ENCODE data around the gene RAB39A.
A peak's percentile ranks its signal among the peaks of the same experiment; 100 is the strongest.
"Not testable (repeated sequence)": the region's sequence is repeated elsewhere in the genome, so short reads cannot be mapped to it uniquely, and the experiment has no call there.

The RAB39A gene, protein sequence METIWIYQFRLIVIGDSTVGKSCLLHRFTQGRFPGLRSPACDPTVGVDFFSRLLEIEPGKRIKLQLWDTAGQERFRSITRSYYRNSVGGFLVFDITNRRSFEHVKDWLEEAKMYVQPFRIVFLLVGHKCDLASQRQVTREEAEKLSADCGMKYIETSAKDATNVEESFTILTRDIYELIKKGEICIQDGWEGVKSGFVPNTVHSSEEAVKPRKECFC

DNA sequence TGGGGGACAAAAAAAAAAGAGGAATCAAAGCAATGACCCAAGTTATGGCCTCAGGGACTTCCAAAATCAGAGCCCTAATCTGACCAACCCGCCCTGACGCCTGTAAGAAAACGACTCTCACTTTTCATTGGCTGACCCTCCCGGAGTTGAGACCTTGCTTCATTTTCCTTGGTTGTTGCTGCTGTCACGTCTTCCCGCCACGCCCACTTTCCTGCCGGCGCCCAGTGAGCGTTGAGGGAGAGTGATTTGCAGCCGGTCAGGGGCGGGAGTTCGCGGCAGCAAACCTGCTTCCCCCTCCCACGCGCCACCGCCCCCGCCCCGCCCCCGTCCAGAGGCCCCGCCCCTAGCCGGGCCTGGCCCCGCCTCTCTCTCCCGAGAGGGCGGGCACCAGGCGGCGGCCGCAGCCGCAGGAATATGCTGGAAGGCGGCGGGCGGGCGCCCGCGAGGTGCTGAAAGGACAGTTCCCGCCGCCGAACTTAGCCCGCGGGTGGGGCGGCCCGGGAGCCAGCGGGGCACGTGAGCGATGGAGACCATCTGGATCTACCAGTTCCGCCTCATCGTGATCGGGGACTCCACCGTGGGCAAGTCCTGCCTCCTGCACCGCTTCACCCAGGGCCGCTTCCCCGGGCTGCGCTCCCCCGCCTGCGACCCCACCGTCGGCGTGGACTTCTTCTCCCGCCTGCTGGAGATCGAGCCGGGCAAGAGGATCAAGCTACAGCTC is at the start of gene RAB39A:
Gene RAB39A, plus strand, starts transcription at position 403 of the 721 bp plus-strand sequence. Its CDS starts 121 bp downstream, at position 524.
- DNase-seq (ENCODE audit: low read depth in 2 of 2) = peak; percentile 50 to 69

GRCh38 chr11:107881471-107881870 is 46.8 kb upstream of the RAB39A start:
- DNase-seq (ENCODE audit: low read depth in 2 of 2) = not testable (repeated sequence)

- DNase-seq (ENCODE audit: low read depth in 2 of 2) = no peak
These were observed 46.0 kb upstream of the RAB39A start for GRCh38 chr11:107882095-107882820.

DNA sequence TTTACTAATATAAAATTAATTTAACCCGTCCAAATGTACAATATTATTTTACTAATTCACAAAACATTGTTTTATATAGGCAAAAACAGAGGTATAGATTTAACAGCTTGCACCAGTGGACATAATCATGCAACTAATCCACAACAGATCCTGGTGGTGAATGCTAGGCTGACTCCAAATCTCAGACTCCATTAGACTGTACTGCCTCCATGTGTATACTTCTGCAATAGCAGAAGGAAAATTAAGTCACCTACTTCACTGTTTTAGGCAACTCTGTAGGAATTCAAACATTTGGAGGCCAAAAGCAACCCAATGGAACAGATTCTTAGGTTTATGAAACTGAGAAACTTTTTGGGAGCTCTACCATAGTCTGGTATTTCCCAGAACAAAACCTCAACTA is 30.0 kb upstream of the RAB39A start:
- DNase-seq (ENCODE audit: low read depth in 2 of 2) = no peak

GRCh38 chr11:107908211-107908610 is 20.0 kb upstream of the RAB39A start:
- DNase-seq (ENCODE audit: low read depth in 2 of 2) = no peak

DNA sequence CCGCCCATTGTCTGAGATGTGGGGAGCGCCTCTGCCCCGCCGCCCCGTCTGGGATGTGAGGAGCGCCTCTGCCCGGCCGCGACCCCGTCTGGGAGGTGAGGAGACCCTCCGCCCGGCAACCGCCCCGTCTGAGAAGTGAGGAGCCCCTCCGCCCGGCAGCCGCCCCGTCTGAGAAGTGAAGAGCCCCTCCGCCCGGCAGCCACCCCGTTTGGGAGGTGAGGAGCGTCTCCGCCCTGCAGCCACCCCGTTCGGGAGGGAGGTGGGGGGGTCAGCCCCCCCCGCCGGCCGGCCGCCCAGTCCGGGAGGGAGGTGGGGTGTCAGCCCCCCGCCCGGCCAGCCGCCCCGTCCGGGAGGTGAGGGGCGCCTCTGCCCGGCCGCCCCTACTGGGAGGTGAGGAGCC is 15.8 kb upstream of the RAB39A start:
- not testable (repeated sequence) for DNase-seq (ENCODE audit: low read depth in 2 of 2)

GRCh38 chr11:107915229-107915628 is 13.0 kb upstream of the RAB39A start:
- no peak for DNase-seq (ENCODE audit: low read depth in 2 of 2)

DNA sequence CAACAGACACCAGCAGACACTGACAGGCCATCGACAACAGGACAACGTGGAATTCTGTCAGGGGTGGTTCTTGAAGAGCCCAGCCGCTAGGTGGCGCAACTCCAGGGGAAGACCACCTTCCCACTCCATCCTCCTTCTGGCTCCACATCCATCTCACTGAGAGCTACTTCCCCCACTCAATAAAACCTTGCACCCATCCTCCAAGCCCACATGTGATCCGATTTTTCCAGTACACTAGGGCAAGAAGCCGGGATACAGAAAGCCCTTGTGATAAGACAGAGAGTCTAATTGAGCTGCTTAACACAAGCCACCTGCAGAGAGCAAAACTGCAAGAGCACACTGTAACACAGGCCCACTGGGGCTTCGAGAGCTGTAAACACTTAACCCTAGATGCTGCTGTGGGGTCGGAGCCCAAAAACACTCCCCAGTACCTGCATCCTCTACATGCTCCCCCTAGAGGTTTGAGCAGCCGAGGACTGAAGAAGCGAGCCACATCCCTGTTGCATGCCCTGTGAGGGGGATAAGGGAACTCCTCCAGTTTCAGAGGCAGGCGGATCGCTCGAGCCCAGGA is 11.5 kb upstream of the RAB39A start:
- DNase-seq (ENCODE audit: low read depth in 2 of 2) = peak; percentile 15 to 23

DNA sequence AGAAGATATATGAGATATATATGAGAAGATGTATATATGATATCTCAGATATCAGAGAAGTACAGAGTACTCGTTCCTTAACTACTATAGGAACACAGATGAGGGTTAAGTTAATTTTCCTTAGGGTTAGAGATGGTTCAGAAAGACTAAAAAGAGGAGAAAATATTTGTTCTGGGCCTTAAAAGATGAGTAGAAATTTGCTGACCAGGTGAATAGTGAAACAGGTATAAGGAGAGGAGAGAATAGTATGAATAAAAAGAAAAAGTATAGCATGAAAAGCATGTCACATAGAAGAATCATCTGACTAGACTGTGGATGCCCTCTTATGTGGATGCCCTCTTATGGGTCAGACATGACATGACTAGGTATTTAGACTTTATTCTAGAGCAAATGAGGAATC is 6.3 kb upstream of the RAB39A start:
- DNase-seq (ENCODE audit: low read depth in 2 of 2) = no peak

DNA sequence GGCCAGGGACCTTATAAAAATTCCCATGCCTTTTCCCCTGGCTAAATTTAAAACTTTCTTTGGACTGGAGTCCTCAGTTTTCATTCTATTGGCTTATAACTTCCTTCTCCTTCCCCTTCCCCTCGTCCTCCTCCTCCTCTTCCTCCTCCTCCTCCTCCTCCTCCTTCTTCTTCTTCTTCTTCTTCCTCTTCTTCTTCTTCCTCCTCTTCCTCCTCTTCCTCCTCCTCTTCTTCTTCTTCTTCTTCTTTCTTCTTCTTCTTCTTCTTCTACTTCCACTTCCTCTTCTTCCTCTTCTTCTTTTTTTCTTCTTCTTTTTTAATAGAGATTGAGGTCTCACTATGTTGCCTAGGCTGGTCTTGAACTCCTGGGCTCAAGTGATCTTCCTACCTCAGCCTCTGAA is 4.7 kb upstream of the RAB39A start:
- DNase-seq (ENCODE audit: low read depth in 2 of 2) = not testable (repeated sequence)

DNA sequence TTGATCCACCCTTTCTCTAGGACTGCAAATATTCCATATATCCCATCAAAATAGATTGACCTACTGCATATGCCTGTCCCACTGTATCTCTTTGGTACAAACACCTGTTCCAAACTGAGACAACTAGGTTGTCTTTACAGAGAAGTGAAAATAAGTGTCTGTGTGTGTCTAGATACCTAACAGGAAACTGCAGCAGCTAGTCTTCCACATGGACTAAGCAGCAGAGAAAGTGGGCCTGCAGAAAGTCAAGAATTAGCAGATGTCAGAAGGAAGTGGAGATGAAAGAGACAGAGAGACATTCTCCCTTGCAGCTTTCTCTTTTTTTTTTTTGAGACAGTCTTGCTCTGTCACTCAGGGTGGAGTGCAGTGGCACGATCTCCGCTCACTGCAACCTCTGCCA is 3.9 kb upstream of the RAB39A start:
- no peak for DNase-seq (ENCODE audit: low read depth in 2 of 2)

DNA sequence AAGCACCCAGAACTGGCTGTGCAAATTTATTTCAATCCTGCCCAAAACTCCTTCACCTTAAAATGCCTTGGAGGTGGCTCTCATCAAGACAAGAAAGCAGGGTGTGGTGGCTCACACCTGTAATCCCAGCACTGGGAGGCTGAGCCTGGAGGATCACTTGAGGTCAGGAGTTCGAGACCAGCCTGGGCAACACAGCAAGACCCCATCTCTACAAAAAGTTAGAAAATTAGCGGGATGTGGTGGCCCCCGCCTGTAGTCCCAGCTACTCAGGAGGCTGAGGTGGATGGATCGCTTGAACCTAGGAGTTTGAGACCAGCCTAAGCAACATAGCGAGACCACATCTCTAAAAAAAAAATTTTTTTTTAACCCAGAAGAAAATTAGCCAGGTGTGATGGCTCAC is 689 bp upstream of the RAB39A start:
- DNase-seq (ENCODE audit: low read depth in 2 of 2) = no peak

DNA sequence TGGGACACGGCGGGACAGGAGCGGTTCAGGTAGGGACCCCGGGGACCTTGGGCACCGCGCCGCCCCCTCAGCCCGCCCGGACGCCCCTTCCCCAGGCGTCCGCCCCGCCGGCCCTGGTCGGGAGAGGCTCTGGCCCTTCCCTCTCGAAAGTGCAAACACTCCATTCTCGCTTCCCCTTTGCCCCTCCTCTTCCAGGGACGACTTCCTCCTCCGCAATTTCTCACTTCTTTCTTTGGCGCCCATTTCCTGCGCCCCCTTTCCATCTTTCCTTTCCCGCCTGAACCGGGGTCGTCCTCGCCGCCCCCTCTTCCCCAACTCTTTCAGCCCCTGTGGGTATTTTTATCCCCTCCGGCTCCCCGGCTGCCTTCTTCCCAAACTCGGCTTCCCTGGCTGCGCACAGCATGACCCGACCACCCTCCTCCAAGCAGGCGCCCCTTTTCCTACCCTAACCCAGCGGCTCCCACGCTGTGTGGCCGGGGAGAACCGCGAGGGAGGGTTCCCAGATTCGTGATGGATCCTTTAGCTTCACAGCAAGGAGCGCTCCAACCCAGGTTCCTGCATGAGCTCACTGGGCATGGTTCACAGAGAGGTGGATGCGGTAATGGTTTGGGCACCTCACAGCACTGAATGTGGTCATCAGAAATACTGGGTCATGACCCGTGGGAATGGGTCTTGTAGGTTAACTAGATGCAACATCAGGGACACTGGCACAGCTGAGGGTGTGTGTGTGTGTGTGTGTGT is 689 bp downstream of the RAB39A start:
- no peak for DNase-seq (ENCODE audit: low read depth in 2 of 2)

DNA sequence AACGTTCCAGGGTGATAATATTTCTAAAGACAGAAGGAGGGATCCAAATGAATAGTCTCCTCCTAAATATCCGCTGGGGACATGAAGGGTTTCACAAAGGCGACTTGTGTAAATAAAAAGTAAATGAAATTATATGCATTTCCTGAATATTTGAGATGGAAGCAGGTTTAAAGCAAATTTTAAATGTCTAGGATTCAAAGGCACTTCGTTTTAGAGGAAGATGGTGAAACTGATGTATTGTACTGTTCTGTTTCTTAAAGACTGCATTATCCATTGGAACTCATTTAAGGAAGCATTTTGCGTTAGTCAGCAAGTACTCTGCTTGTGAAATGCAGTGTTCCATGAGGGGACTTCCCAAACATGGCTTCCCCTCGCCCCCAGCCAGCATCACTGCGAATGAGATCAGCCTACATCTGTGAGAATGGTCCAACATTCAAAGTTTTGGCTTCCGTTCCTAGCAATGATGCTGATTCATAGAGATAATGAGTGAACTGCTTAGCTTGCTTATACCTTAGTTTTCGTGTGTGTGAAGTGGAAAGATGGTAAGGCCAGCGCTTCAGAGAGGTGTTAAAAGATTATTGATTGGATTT is 1.5 kb downstream of the RAB39A start:
- no peak for DNase-seq (ENCODE audit: low read depth in 2 of 2)

GRCh38 chr11:107931206-107931605 is 3.0 kb downstream of the RAB39A start:
- no peak for DNase-seq (ENCODE audit: low read depth in 2 of 2)

DNA sequence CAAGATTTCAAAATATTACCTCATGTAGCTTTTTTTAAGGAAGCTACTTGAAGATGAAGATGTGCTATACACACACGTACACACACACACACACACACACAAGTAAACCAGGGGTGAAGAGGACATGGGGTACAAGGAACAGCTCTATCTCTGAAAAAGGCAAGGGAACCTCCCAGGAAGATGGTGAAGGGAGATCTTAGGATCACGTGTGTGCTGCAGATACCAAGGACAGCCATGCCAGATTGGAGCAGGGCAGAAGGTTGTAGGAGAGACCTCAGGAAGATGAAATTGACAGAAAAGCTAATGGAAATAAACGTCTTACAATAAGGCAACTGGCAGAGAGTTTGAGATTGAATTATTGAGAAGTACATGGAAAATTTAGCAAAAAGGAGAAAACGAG is 19.7 kb downstream of the RAB39A start:
- DNase-seq (ENCODE audit: low read depth in 2 of 2) = no peak

GRCh38 chr11:107948328-107948727 is 20.1 kb downstream of the RAB39A start:
- DNase-seq (ENCODE audit: low read depth in 2 of 2) = not testable (repeated sequence)

DNA sequence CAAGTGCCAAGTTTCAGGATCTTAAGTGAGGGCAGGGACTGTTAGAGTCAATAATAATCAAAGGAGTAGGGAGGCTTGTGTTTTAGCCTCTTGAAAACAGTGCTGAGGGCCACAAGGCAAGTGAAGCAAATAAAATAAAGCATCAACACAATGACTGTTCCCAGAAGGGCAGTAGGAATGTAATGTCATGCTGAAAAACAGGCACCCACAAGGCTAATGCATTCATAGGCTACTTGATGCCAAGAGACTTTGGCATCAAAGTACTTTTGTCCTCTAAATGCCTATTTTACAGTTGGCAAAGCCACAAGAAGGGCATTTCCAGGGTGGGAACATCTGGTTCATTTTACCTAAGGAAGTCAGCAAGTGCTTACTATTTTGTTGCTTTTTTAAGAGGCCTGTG is 22.9 kb downstream of the RAB39A start:
- DNase-seq (ENCODE audit: low read depth in 2 of 2) = no peak

GRCh38 chr11:107953446-107953845 is 25.2 kb downstream of the RAB39A start:
- DNase-seq (ENCODE audit: low read depth in 2 of 2) = no peak

DNA sequence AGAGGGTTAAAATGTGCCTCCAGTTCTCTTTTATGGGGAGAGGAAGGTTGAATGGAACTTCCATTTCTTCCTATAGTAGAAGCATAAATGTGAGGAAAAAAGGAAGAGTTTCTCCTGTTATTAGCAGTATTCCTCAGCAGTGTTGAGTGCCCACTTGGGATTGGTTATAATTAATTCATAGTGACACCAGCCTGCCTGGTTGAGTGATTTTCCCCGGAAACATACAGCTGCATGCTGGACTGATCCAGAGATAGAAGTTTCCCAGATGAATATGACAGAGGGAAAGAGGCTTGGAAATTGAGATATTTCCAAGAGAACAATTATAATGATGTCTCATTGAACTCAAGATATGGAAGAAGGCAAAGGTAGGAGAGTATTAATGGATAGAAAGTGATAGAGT is 28.3 kb downstream of the RAB39A start:
- DNase-seq (ENCODE audit: low read depth in 2 of 2) = no peak

GRCh38 chr11:107957109-107957588 is 28.9 kb downstream of the RAB39A start:
- no peak for DNase-seq (ENCODE audit: low read depth in 2 of 2)

All from stimulated activated CD4-positive, alpha-beta T cell treated with anti-CD3 and anti-CD28 coated beads, Interleukin-4, amount 100 ng/mL, for 48 hours (primary cell).